ENCODE measurements around the gene NME2. TPM values are rescaled to one million over a fixed set of nuclear protein-coding genes. Genes with fewer than 3 reads are reported as not detected.

NME2 gene
- total RNA-seq, 1 donor from 2014 or later: 318 TPM

DNA sequence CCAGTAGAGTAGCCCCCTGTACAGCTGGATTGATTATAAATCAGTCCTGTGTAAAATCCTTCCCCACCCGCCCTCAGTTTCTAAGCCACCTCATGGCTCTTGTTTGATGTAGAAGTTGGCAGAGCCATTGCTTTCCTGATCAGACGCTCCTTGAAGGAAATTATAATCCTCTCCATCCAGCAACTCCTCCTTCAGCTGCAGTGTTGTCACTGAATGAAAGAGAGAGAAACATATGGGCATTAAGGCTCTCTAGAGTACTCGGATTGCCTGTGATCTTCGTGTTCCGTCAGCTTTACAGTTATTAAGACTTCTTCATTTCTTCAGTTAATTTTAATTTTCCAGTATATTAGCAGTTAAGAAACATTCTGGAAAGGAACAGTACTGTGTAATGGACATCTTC, 14.3 kb downstream of the NME2 start:
- Mint-ChIP-seq H3K27ac (no peak overlapping the region), H3K27me3 (no peaks in the 10 kb centered on the region), H3K36me3 (ENCODE audit: insufficient read depth) (peaks cover 22% of the 10 kb centered on the region), H3K9me3 (ENCODE audit: low read depth) (no peaks in the 10 kb centered on the region), H3K4me3 (ENCODE audit: low read depth) (no peak overlapping the region), H3K4me1 (ENCODE audit: low read depth) (no peaks in the 10 kb centered on the region)
- no peak for DNase-seq (ENCODE audit: low spot score, unreplicated experiment)
- TF ChIP-seq, protein P1, sequence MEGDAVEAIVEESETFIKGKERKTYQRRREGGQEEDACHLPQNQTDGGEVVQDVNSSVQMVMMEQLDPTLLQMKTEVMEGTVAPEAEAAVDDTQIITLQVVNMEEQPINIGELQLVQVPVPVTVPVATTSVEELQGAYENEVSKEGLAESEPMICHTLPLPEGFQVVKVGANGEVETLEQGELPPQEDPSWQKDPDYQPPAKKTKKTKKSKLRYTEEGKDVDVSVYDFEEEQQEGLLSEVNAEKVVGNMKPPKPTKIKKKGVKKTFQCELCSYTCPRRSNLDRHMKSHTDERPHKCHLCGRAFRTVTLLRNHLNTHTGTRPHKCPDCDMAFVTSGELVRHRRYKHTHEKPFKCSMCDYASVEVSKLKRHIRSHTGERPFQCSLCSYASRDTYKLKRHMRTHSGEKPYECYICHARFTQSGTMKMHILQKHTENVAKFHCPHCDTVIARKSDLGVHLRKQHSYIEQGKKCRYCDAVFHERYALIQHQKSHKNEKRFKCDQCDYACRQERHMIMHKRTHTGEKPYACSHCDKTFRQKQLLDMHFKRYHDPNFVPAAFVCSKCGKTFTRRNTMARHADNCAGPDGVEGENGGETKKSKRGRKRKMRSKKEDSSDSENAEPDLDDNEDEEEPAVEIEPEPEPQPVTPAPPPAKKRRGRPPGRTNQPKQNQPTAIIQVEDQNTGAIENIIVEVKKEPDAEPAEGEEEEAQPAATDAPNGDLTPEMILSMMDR (IDR thresholded peaks at IDR 0.05; ENCODE audit: unreplicated experiment): no peak

DNA sequence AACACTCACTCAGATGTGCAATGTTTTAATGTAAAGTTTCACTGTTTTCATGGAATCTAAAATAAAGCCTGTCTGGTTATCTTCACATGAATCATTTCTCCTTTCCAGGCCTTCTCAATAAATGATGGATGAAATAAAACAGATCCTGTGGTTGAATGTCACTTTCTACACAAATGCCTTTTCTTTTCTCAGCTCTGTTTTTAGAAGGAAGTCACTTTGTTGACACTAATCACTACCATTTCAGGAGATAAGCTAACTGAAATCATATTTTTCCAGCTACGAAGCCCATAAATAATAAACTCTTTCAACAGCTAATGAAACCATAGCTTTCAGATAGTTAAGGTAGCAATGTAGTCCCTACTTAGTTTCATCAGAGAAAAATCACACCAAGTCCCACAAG, 17.9 kb downstream of the NME2 start:
- TF ChIP-seq, protein P1 (IDR thresholded peaks at IDR 0.05; ENCODE audit: unreplicated experiment): no peak
- Mint-ChIP-seq H3K36me3 (ENCODE audit: insufficient read depth) (peaks cover 29% of the 10 kb centered on the region), H3K9me3 (ENCODE audit: low read depth) (no peaks in the 10 kb centered on the region), H3K27me3 (no peaks in the 10 kb centered on the region), H3K27ac (no peak overlapping the region), H3K4me1 (ENCODE audit: low read depth) (no peaks in the 10 kb centered on the region), H3K4me3 (ENCODE audit: low read depth) (no peak overlapping the region)
- DNase-seq (ENCODE audit: low spot score, unreplicated experiment): no peak

DNA sequence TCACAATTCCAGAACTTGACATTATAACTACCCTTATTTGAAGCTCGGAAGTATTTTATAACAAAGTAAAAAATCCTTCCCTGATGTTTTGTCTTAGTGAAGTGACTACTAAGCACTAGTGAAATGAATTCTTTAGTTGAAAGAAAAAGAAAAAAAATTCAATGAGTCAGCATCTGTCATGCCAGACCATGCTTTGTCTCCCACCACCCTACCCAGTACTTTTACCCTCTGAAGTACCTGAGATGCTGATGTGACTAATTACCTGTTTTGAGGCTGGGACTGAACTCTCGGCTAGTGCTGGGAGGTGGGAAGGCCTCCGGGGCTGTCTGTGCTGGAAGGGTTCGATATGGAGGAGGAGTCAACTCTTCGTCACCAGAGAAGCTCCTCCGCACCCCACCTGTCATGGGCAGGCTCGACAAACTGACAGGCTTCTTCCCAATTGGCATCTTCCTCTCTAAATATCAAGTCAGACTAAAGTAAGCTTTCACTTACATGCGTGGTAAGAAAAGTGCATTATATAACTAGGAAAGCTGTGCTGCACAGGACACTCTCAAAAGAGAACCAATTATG, 19.6 kb downstream of the NME2 start:
- no peak overlapping the region for H3K4me3 Mint-ChIP-seq (ENCODE audit: low read depth)
- no peaks in the 10 kb centered on the region for H3K9me3 Mint-ChIP-seq (ENCODE audit: low read depth)
- DNase-seq (ENCODE audit: low spot score, unreplicated experiment): no peak
- H3K36me3 Mint-ChIP-seq (ENCODE audit: insufficient read depth): peaks cover 28% of the 10 kb centered on the region
- H3K4me1 Mint-ChIP-seq (ENCODE audit: low read depth): no peaks in the 10 kb centered on the region
- TF ChIP-seq, protein P1 (IDR thresholded peaks at IDR 0.05; ENCODE audit: unreplicated experiment): no peak
- peak overlapping the region; percentile 14 for H3K27ac Mint-ChIP-seq
- H3K27me3 Mint-ChIP-seq: no peaks in the 10 kb centered on the region

DNA sequence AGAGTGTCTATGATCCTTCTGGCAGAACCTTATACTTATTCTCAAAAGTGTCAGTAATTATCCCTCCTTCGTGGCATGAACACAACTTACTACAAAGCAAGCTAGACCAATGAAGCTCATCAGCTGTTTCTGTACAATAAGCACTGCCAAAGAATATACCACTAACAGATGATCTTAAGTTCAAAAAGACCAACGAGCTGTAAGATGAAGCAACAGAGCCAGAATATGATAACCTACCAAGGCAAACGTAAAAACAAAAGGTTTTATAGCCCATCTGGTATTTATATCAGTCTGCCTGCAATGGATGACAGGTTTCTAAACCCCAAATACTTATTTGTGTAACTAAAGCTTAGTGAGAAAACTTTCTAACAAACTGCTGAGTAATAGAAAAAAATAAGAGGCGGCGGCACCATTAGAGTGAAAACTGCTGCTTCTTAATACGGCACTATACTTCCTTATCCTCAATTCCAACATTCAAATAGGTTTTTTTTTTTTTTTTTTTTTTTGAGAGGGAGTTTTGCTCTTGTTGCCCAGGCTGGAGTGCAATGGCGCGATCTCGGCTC, 22.1 kb downstream of the NME2 start:
- Mint-ChIP-seq H3K4me3 (ENCODE audit: low read depth) (no peak overlapping the region), H3K27ac (no peak overlapping the region), H3K36me3 (ENCODE audit: insufficient read depth) (peaks cover 31% of the 10 kb centered on the region), H3K4me1 (ENCODE audit: low read depth) (no peaks in the 10 kb centered on the region), H3K9me3 (ENCODE audit: low read depth) (no peaks in the 10 kb centered on the region), H3K27me3 (no peaks in the 10 kb centered on the region)
- TF ChIP-seq, protein P1 (IDR thresholded peaks at IDR 0.05; ENCODE audit: unreplicated experiment): no peak
- no peak for DNase-seq (ENCODE audit: low spot score, unreplicated experiment)

DNA sequence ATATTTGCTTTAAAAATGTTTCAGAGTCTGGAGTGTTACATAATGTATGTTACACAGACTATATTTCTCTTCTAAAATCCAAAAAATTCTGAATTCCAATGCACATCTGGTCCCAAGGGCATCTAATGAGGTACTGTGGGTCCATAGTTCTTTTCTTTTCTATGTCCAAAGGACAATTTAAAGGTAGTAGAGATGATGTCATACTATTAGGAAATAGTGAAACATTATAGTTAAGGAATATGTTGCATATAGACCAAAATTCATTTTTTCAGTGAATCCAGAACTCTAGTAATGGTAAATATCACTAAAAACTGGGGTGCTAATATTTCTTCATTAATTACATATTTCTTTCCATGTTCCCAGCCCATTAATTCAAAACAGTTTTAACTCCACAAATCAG, 23.0 kb downstream of the NME2 start:
- Mint-ChIP-seq H3K4me3 (ENCODE audit: low read depth) (no peak overlapping the region), H3K27me3 (no peaks in the 10 kb centered on the region)

More for the DNA sequence above, 23.0 kb downstream of the NME2 start:
- Mint-ChIP-seq H3K36me3 (ENCODE audit: insufficient read depth) (peaks cover 34% of the 10 kb centered on the region), H3K4me1 (ENCODE audit: low read depth) (no peaks in the 10 kb centered on the region), H3K9me3 (ENCODE audit: low read depth) (no peaks in the 10 kb centered on the region), H3K27ac (no peak overlapping the region)
- TF ChIP-seq, protein P1 (IDR thresholded peaks at IDR 0.05; ENCODE audit: unreplicated experiment): no peak
- DNase-seq (ENCODE audit: low spot score, unreplicated experiment): no peak
